ENCODE results near the gene POU2AF1.
"Not testable (repeated sequence)": the region's sequence is repeated elsewhere in the genome, so short reads cannot be mapped to it uniquely, and the experiment has no call there.

POU2AF1 gene

GRCh38 chr11:111347002-111347722 is 31.9 kb downstream of the POU2AF1 start:
- DNase-seq (ENCODE audit: low read depth, low spot score), result no peak

- no peak for DNase-seq (ENCODE audit: low read depth, low spot score)
These were observed 35.0 kb downstream of the POU2AF1 start for GRCh38 chr11:111344032-111344431.

GRCh38 chr11:111342329-111342728 is 36.7 kb downstream of the POU2AF1 start:
- no peak for DNase-seq (ENCODE audit: low read depth, low spot score)

GRCh38 chr11:111339758-111340388 is 39.2 kb downstream of the POU2AF1 start:
- no peak for DNase-seq (ENCODE audit: low read depth, low spot score)

GRCh38 chr11:111336582-111337256 is 42.4 kb downstream of the POU2AF1 start:
- no peak for DNase-seq (ENCODE audit: low read depth, low spot score)

GRCh38 chr11:111336062-111336461 is 43.0 kb downstream of the POU2AF1 start:
- no peak for DNase-seq (ENCODE audit: low read depth, low spot score)

GRCh38 chr11:111335549-111335948 is 43.5 kb downstream of the POU2AF1 start:
- no peak for DNase-seq (ENCODE audit: low read depth, low spot score)

GRCh38 chr11:111334532-111335502 is 44.3 kb downstream of the POU2AF1 start:
- DNase-seq (ENCODE audit: low read depth, low spot score), result no peak

GRCh38 chr11:111331711-111332479 is 47.2 kb downstream of the POU2AF1 start:
- no peak for DNase-seq (ENCODE audit: low read depth, low spot score)

GRCh38 chr11:111330234-111330893 is 48.7 kb downstream of the POU2AF1 start:
- no peak for DNase-seq (ENCODE audit: low read depth, low spot score)

- DNase-seq (ENCODE audit: low read depth, low spot score), result no peak
These were observed 49.5 kb downstream of the POU2AF1 start for GRCh38 chr11:111329306-111330204.

GRCh38 chr11:111327908-111328624 is 51.0 kb downstream of the POU2AF1 start:
- DNase-seq (ENCODE audit: low read depth, low spot score), result no peak

GRCh38 chr11:111326824-111327223 is 52.3 kb downstream of the POU2AF1 start:
- no peak for DNase-seq (ENCODE audit: low read depth, low spot score)

- no peak for DNase-seq (ENCODE audit: low read depth, low spot score)
These were observed 53.8 kb downstream of the POU2AF1 start for GRCh38 chr11:111325259-111325658.

GRCh38 chr11:111324277-111324720 is 54.8 kb downstream of the POU2AF1 start:
- no peak for DNase-seq (ENCODE audit: low read depth, low spot score)

GRCh38 chr11:111322534-111322933 is 56.5 kb downstream of the POU2AF1 start:
- no peak for DNase-seq (ENCODE audit: low read depth, low spot score)

- DNase-seq (ENCODE audit: low read depth, low spot score), result no peak
These were observed 58.1 kb downstream of the POU2AF1 start for GRCh38 chr11:111320728-111321568.

GRCh38 chr11:111320199-111320598 is 58.9 kb downstream of the POU2AF1 start:
- not testable (repeated sequence) for DNase-seq (ENCODE audit: low read depth, low spot score)

Measured in activated naive CD8-positive, alpha-beta T cell treated with anti-CD3 and anti-CD28 coated beads, Interleukin-2, amount 50 U/mL, for 16 hours (primary cell).